CD1c-positive myeloid dendritic cell (primary cell): ENCODE results near the gene LIPF.
A peak's percentile ranks its signal among the peaks of the same experiment; 100 is the strongest.

Source experiments
- DNase-seq: peaks from one replicate; pipeline ENCODE4 v3.0.0-alpha.2; 2016; ENCODE audit errors: extremely low spot score

LIPF gene

GRCh38 chr10:88676283-88677060 is 12.2 kb downstream of the LIPF start:
- no peak for DNase-seq

GRCh38 chr10:88680958-88681357 is 16.7 kb downstream of the LIPF start:
- DNase-seq: no peak

DNA sequence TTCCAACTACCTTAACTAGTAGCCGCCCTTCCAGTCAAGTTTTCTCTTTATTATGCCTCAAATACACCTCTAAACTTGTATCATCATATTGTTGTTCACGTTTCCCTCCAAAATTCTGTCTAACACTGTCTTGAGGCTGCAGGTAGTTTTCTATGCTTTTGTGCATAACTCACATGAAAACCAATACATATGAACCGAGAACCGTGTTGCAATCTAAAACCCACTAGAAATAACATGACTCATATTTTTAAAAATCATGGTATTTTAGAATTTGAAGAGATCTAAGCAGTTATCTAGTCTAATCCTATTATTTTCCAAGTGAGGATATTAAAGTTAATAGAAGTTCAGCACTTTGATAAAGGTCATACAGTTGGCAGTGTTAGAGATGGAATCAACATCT is 18.2 kb downstream of the LIPF start:
- no peak for DNase-seq

DNA sequence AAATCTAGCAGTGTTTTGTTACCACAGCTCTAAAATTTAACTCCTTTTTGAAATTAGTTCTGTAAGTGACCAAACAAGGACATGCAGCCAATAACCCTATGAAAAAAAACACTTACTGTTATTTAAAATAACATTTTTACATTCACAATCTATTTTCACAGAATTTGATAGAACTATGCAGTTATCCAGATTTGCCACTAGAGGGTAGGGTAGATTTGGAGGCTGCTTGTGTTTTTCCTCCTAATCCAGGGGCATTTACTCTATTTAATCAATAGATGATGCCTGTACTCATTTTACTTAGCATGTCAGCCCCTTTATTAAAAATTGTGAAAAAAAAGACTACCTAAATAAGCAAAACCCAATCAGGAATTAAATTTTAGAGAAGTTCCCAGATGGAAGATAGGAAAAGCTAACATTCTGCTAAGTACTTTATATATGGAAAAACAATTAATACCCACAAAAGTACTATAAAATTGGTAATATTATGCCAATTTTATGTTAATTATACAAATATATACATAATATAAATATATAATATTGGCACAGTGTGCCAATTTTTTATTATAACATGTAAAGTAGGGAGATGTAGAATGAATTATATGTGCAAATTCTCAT is 23.7 kb downstream of the LIPF start:
- peak; percentile 45 for DNase-seq

DNA sequence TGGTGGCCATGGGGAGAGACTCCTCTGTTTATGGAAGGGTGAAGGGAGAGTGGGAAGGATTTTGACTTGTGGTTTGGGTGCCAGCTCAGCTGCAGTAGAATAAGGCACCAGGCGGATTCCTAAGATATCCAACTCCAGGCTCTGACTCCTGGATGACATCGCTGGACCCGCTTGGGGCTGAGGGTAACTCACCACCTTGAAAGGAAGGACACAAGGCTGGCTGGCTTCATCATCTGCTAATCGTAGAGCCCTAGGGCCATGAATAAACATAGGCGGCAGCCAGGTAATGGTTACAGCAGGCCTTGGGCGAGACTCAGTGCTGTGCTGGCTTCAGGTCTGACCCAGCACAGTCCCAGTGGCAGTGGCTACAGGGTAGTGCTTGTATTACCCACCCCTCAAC is 25.1 kb downstream of the LIPF start:
- no peak for DNase-seq

- no peak for DNase-seq
Measured at GRCh38 chr10:88693392-88694020, 29.3 kb downstream of the LIPF start.

DNA sequence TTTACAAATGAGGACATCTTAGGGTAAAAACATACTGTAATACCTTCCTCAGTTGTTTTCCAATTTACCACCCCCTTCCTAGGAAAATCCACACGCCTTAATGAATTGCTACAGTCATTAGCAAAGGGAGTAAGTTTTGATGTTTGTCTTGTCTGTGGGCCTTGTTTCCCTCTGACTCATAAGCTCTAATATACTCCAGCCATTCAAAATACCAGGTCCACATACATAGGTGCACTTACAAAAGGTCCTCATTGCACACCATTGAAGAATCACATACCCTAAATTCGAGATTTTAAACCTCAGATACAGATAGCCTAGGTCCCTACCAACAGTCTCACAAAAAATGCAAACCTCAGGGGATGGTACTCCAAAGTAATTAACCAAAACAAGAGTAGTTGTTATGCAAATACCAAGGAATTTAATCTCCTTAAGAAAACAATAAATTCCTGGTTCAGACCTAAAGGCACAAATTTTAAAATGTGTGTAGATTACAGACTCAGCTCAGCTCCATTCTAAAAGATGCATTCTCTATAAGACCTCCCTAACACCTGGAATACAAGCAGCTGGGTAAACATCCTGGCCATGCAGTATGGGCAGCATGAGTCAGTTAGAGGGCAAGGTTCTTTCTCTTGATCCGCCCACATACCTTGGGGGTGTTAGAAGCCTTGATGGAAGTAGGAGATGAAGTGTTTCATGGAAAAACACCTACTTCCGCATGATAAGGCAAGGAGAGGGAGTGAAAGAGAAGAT is 38.8 kb downstream of the LIPF start:
- DNase-seq: no peak

GRCh38 chr10:88705958-88706357 is 41.7 kb downstream of the LIPF start, which contains the start of gene LIPK:
LIPK (plus strand) TSS chr10:88706249; CDS start chr10:88724544, 18,295 bp downstream.
- DNase-seq: no peak

GRCh38 chr10:88707429-88708155 is 43.4 kb downstream of the LIPF start:
- peak; percentile 61 for DNase-seq

- DNase-seq: peak; percentile 10
Measured at GRCh38 chr10:88709361-88709760, 45.1 kb downstream of the LIPF start.

DNA sequence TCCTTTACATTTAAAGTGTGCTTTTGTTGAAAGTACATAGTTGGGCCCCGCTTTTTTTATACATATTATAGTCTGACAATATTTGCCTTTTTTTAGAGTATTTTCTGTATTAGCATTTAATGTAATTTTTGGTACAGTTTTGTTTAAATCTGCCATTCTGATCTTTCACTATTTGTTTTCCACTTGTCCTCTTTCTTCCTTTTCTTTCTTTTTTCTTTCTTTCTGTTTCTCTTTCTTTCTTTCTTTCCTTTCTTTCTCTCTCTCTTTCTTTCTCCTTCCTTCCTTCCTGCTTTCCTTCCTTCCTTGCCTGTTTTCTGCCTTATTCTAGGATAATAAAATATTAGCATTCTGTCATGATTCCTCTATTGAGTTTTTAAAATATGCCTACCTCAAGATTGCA is 51.3 kb downstream of the LIPF start:
- no peak for DNase-seq

- no peak for DNase-seq
Measured at GRCh38 chr10:88721392-88721791, 57.1 kb downstream of the LIPF start.

- DNase-seq: peak; percentile 5
Measured at GRCh38 chr10:88725798-88726197, 61.6 kb downstream of the LIPF start.

GRCh38 chr10:88728107-88728763 is 64.0 kb downstream of the LIPF start:
- DNase-seq: peak; percentile 41
